GM18519 (cell line): ENCODE measurements around the gene RET.

ENCODE experiments used
- ATAC-seq: cut with Tn5 transposase; IDR thresholded peaks from one replicate; pipeline ENCODE4 v1.9.1; 2021; ENCODE audit warnings: mild to moderate bottlenecking, moderate library complexity; ENCODE audit not compliant: unreplicated experiment, low FRiP score

The RET gene

DNA sequence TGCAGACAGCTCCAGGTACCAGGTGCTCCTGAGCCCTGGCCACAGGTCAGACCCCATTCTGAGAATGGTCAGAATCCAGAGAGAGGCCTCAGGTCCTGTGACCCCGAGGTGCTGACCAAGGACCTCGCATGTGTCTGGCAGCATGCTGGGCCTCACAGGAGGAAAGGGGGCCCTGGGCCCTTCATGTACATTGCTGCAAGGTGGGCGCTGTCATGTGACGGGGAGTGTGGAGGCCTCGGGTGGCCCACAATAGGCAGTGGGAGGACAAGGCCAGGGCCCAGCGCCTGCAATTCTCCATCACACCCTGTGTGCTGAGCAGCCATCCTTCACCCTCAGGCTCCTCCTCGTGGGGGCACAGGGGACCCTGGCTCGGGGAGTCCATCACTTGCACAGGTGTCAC, 15.5 kb upstream of the RET start:
- ATAC-seq, result no peak

DNA sequence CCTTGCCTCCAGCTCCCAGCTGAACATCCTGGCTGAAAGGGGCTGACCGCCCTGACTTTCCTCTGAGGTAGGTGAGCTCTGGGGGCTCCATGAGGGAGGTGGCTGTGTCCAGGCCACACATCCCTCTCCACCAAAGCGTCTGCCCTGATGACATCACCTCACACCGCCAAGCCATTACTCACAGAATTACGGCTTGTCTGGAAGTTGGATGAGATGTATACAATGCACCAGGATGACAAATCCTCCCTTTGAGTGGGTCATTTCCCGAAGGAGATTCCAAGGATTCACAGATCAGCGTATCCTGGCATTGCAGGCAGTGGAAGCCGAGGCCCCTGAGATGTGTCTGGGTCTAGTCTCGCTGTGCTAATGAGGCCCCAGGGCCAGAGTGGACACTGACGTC, 15.1 kb upstream of the RET start:
- ATAC-seq, result no peak

DNA sequence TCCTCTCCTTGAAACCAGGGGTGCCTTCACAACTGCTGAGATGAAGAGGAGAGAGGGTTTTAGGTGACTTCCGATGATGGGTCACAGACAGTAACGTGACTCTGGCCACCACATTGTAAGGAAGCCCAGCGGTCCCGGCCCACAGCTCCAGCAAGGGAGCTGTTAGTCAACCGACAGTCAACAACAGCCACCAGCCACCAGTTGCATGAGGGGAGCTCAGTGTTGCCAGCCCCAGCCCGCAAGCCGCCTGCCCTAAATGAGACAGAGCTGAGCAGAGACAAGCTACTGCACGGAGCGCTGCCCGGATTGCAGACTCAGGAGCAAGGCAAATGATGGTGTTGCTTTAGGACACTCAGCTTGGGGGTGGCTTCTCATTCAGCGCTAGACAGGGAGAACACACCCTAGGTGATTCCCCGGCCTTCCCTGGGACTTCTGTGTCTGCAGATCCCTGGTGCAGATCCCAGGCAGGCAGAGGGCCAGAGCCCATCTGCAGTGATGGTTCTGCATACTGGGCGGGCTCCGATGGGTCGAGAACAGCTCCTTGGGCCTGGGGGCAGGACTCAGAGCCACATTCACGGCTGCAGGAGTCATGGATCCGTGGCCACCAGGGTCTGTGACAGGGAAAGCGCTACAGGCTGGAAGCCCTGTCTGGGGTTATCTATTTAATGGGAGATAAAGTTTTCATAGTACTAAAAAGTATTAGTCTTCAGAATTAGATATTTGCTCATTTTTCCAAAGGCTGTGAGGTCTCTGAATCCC, 14.3 kb upstream of the RET start:
- no peak for ATAC-seq

DNA sequence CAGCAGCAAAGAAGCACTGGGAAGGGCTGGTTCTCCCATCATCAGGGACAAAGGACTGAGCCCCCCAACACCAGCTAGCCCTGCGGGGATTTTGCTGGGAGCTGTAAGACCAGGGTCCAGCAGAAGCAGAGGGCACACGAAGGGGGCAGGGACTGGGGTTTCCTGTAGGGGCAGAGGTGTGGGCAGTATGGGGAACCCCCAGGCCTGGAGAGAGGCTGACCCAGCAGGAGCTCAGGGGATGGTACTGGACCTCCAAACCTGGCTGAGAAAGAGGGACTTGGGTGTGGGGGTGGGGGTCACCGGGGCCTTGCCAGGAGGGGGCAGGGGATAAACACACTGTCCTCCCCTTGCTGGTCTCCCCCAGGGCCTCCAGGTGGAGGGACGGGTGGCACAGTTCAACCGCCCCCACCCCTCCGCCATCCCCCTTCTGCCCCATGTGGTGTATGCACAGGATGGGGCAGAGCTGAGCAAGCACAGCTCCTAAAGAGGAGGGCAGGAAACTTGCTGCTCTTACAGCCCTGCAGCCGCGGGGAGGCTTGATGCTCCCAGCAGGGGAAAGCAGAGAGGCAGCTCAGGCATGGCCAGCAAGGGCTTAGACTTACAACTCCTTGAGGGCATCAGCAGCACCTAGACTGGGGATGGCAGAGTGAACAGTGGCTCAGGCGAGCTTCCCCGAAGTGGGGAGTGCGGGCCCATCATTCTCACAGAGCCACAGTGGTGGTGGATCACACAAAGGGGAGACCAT, 12.4 kb upstream of the RET start:
- no peak for ATAC-seq

DNA sequence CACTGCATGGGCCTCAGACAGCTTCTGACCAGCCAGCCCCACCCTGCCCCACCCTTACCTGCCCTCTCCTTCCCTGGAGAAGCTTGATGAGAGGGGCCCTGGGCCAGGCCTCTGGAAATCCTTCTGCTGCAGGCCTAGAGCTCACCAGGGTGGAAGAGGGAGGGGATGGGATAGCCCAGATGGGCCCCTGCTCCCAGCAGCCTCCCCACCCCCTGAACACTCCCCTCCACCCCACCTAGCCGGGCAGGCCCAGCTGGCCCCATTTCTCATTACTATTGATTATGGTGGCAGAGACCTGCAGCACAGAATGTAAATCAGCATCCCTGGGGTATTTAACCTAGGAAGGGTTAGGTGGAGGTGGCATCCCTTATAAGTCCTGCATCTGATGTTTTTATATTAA, 11.6 kb upstream of the RET start:
- no peak for ATAC-seq

DNA sequence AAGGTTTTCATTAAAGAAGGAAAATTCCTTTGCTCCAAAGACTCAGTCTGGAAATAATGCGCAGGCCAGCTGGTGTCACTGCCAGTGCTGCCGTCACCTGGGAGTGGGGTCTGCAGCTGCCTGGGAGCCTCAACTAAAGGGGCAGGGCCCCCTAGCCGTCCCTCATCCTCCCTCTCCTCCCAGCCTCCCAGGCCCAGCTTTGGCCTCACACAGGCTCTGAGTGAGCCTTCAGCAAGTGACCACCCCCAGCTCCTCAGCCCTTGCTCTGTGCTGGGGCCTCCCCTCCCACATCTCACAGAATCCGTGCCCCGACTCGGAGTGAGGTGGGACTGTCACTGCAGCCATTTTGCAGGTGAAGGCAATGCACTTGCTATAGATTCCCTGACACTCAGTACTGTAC, 11.1 kb upstream of the RET start:
- ATAC-seq, result no peak

DNA sequence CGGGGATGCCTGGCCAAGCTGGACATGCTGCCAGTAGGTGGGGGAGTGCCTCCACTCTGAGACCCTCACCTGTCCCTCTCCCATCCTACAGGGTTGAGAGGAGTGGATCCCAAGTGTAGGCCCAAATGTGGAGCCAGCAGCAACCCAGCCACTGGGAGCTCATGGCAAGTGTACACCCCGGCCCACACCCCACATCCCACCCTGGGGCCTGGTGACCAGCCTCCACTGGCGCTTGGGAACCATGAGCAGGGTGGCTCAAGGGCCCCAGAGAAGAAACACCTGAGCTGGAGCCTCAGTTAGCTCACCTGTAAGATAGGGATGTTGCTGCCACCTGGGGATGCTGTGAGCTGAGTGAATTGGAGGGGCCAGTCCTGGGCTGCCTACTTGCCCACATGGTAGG, 10.4 kb upstream of the RET start:
- ATAC-seq, result no peak

DNA sequence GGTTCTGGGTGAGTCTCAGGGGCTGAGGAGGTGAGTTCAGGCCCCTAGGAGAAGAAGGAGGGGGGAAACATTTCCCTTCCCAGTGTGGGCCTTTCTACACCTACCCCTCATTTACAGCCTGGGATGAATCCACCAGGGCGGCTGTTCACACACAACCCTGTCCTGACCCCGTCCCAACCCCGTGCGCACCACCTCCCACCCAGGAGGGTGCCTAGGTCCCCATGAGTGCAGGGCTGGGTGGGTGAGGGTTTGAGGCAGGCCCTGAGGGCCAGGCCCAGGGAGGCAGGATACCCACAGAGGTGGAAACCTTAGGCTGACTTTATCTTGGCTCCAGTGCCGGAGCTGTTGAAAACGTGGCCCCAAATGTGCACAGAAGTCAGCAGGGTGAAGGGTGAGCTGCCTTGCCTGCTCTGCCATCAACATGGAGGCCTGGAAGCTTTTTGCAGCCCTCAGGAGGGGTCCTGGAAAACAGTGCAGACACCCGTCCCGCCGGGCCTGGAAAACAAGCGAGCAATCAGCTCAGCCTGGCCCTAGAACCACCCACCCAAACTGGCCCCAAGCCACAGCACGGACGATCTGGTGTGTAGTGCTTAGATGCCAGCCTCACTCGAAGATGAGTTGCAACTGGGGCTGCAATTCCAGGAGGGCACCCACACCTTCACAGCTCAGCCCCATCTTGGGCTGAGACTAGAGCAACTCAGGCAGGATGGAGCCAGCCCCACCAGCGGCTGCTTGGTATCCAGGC, 9.3 kb upstream of the RET start:
- ATAC-seq, result no peak

DNA sequence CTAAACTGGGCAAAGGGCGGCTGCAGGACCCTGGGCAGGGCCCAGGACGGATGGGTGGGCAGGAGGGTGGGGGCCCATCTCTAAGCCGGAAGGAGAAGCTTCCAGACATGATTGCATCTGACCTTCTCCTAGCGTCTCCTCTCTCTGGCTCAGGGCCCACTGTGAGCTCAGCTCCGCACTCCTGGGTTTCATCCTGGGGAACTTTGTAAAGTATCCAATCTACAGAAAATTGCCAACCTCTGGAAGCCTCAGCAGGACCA, 8.8 kb upstream of the RET start:
- no peak for ATAC-seq

DNA sequence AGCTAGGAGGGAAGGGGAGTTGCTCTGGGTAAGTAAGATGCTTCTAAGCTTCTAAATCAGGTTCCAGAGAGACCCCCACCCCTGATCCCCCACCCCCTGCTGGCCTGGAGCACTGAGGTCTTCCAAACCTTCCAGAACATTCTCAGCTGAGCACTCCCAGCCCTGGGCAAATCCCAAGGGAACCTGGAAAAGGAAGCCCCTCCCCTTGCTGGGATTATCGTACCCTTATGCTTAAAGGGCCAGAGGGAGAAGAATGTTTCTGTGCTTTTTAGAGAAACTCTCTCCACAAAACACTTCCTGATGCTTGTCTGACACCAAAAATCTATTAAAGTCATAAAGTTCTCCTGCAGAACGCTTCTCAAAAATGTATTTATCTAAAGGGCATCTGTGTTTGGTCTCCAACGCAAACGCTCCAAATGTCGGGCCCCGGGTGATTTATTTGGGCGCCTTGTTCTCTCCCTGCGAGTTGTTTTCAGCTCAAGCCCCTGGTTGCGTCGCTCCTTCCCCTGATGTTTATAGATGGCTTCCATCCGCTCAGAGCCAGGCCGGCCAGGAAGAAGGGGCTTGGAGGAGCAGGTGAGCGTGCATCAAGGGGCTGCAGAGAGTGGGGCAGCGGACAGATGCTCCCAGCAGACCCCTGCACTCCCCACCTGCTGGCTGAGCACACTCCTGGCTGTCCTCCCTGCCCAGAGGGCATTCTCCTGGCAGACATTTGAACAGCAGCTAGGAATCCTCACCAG, 8.2 kb upstream of the RET start:
- no peak for ATAC-seq

DNA sequence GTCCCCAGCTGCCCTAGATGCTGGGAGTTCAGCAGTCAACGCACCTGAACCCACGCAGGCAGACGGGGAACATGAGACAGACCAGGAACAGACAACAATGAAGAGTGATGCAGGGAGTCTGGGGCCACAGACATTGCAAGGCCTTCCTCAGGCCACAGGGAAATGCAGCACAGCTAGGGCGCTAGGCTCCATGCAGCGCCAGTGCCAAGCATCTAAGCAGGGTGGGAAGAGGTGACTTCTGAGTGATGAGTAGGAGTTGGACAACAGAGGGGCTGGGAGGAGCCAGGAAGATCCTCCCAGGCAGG, 7.7 kb upstream of the RET start:
- ATAC-seq, result no peak

DNA sequence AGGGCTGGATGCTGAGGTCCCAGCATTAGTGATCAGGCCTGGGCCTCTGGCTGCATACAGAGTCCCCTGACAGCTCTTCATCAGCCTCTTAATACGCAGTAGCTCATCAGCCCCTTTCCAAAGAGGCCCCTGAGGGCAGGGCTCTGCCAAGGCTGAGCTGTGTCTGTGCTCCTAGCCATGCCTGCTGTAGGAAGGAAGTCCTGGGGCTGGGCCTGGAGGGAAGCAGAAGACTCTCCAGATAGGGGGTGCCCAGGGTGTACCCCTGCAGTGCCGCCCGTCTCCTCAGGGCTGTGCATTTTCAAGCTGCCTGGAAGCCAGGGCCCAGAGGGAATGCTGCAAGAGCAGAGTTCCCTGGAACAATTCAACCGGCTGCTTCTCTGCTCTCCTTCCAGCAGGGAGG, 7.3 kb upstream of the RET start:
- ATAC-seq, result no peak

DNA sequence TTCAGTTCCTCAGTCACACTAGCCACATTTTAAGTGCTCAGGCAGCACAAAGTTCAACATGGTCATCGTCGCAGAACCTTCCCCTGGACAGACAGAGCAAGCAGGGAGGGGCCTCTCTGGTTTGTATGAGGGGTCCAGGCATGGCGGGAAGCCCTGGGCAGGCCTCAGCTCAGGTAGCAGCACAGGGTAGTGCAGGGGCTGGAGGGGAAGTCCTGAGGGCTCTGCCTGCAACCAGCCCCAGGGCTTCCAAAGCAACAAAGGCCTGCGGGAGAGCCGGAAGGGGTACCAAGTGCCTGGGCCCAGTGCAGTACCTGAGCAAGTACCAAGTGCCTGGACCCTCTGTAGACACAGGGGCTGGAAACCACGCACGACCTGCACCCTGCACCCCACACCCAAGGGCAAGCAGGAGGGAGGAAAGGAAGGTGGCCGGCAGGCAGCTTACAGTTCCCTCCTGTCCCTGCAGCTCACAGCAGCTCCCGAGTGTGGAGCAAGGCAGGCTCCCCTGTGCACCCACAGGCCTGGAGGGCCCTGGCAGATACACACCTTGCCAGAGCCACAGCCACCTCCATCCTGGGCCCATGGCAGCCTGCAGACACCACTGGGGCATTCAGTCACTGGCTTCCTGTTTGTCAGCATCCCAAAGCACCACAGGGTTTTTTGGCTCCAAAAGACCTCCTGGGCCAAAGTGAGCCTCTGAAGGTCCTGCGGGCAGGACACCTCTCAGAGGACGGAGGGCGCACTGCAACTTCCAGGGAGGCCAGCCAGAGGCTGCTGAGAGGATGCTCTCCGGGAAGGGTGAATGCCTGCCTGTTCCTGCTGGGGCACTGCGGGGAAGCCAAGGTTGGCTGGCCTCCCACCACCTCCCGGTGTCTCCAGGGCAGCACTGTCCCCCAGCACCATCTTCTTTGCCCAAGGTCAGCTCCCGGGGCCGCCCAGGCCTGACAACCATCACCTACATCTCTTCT, 6.5 kb upstream of the RET start:
- no peak for ATAC-seq

DNA sequence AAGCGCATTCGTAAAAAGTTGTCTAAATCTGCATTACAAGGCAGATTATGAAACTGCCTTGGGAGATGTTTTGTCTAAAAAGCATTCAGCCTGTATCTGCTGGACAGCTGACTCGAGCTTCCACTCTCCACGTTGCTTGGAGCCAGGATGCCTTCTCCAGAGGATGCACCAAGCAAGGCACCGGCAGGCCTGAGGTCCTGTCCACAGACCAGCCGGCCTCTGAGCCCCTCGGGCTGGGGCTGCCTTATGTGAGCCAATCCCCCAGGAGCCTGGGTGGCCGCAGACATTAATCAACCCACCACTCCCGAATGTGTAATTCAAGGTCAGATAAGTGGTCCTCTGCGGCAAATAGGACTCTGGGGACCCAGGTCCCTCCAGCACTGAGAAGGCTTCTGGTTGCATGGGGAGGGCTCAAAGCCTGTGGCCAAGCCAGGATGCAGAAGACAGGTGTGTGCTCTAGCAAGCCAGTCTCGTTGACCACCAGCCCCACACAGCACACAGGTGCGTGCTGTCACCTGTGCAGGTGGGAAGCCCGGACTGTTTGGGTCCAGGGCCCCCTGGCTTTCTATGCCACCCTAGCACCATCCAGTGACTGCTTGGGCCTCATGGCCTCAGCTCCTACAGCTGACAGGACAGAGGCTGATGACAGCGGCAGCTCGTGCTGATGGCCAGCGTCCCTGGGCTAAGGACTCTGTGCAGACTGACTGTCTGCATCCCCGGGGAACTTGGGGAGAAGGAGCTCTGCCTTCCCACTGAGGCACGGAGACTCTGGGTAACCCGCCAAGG, 4.8 kb upstream of the RET start:
- ATAC-seq, result no peak

DNA sequence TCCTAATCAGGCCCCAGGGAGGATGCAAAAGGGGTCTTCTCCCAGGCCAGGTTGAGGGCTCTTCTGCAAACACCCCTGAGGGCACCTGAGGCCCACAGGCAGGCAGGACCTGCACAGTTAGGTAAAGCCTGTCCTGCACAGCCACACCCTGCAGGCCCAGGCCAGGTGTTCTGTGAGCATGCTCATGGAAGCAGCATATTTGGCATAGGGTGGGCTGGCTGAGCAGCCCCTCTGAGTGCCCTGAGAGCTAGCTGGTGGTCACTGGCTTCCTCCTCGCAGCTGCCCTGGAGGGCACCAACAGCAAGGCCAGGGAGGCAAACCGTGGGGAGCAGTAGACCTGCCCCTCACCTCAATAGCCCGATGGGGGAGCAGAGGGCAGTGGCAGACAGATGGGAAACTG, 3.7 kb upstream of the RET start:
- no peak for ATAC-seq

DNA sequence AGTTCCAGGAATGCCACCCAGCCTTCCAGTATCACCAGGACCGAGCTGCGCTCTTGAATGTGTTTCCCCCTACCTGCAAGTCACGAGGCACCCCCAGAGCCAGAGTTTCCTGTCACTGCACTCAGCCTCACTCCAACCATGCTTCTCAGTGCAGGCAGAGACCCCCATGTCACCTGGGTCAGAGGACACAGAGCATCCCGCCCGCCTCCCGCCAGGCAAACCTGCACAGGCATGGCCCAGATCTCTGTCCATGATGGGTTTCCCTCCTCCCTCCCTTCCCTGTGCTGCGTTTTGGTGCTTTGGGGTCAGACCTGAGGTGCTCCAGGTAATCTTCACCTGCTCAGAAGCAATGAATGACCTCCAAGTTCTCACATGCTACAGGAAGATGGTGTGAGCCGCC, 3.1 kb upstream of the RET start:
- ATAC-seq, result no peak

DNA sequence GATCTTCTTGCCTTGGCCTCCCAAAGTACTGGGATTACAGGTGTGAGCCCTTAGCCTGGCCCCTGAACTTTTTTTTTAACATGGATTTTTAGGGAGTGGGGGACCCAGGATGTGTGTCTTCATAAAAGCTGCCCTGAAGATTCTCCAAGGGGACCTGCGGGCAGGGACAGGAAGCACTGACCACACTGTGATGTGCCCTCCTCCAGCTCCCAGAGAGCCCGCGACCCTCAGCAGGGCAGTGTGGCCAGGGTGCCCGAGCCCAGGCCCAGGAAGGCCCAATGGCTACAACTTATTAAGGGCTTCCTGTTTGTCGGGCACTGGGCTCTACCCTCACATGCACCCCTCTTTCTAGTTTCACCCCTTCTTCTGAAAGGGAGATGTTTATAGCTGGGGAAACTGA, 2.5 kb upstream of the RET start:
- no peak for ATAC-seq

DNA sequence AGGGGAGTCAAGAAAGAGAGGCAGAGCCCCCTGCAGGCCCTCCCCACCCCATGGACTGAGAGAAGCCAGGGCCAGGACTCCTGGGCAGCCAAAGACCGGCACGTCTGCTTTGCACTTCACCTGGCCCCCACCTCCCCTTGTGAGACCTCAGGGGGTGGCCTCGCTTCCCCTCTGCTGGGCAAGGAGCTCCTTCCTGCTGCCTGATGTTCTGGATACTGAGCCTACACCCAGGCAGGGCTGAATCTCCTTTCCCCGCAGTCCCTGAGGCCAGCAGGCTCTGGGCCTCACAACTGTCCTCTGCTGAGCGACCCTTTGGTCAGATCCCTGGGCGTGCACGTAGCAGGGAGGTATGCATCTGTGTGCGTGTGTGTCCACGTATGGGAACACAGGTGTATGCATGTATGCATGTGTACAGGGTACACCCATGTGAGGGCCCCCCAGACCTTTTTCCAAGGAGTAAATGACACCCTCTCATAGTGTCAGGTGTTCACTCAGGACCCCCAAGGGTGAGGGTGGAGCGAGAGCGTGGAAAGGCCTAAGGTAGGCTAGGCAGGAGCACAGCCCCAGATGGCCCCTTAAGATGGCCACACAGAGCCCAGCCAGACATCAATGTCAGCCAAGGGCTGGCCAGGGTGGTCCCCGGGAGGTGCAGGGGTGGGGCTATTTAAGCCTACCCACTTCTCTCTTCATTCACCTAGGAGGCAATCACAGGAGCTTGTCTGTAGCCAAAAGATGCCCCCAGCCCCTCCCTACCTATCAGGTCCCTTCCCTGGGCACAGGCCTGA, 1.9 kb upstream of the RET start:
- no peak for ATAC-seq

DNA sequence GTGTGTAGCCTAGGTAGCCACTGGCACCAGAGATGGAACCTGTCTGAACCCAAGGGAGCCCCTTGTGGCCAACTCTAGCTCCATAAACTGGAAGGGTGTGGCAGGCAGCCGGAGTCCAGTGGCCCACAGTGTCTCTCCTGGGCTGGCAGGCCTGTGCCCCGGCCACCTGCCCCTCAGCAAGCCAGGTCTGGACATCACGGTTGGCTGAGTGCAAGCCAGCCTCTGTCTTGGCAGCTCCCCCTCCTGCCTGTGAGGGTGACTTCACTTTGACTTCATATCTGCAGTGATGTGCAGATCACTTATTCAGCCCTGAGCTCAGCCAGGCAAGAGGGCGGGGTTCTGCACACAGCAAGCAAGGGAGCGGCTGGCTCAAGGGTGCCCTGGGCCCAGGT, 1.3 kb upstream of the RET start:
- ATAC-seq, result no peak
